ENCODE measurements around the gene SPOCK2.

DNA sequence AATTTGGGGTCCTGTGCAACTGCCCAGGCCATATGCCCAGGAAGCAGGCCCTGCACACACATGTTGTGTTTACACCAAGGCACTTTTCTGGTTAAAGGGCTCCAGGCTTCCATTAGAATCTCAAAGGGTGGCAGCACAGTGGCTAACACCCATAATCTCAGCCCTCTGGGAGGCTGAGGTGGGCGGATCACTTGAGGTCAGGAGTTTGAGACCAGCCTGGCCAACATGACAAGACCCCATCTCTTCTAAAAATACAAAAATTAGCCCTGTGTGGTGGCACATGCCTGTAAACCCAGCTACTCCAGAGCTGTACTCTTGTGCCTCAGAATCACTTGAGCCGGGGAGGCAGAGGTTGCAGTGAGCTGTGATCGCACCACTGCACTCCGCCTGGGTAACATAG is 53.6 kb downstream of the SPOCK2 start:
- TF ChIP-seq, protein P1, sequence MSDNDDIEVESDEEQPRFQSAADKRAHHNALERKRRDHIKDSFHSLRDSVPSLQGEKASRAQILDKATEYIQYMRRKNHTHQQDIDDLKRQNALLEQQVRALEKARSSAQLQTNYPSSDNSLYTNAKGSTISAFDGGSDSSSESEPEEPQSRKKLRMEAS (IDR thresholded peaks at IDR 0.05): no peak
- TF ChIP-seq POLR2AphosphoS5 (IDR thresholded peaks at IDR 0.05; ENCODE audit: low read depth, low read length) (no peak), EZH2 (IDR thresholded peaks at IDR 0.05) (no peak)
- TF ChIP-seq, protein P2, sequence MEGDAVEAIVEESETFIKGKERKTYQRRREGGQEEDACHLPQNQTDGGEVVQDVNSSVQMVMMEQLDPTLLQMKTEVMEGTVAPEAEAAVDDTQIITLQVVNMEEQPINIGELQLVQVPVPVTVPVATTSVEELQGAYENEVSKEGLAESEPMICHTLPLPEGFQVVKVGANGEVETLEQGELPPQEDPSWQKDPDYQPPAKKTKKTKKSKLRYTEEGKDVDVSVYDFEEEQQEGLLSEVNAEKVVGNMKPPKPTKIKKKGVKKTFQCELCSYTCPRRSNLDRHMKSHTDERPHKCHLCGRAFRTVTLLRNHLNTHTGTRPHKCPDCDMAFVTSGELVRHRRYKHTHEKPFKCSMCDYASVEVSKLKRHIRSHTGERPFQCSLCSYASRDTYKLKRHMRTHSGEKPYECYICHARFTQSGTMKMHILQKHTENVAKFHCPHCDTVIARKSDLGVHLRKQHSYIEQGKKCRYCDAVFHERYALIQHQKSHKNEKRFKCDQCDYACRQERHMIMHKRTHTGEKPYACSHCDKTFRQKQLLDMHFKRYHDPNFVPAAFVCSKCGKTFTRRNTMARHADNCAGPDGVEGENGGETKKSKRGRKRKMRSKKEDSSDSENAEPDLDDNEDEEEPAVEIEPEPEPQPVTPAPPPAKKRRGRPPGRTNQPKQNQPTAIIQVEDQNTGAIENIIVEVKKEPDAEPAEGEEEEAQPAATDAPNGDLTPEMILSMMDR (IDR thresholded peaks at IDR 0.05 in 2 of 3, conservative IDR thresholded peaks at IDR 0.05 in 1 of 3; ENCODE audit: borderline replicate concordance in 1 of 3, insufficient read depth in 1 of 3, low read depth in 2 of 3, low read length in 2 of 3): no peak
